Spleen (tissue), 7 donors: ENCODE data around the gene INSL3.

ENCODE experiments used
- POLR2AphosphoS5 ChIP-seq, 3 donors: sonication (generic); formaldehyde crosslinking; IDR thresholded peaks; one replicate each; pipeline ENCODE4 v1.5.1; 2017; ENCODE audit warnings: antibody characterized with exemption in 3 of 3
- TF ChIP-seq, protein P1 (sequence below), 11 experiments: fragments of 200-600 bp in 7 of 11; fragments of 450-650 bp in 4 of 11; sonication (generic) in 4 of 11; IDR thresholded peaks in 8 of 11; conservative IDR thresholded peaks in 3 of 11; 1 replicate in 7 of 11; 2 replicates in 4 of 11; pipeline versions ENCODE4 v1.4.0 to v1.8.0; 2016 to 2021; ENCODE audit warnings: antibody characterized with exemption in 11 of 11, inconsistent platforms in 4 of 11, mild to moderate bottlenecking in 1 of 11
- donor health status: DM: no; HTN: no; CAD: no; lungs with moderate emphysema.
- donor health status: DM: no; HTN: no; CAD: no.
- donor health status: DM: no; HTN: no; CAD: no.

DNA sequence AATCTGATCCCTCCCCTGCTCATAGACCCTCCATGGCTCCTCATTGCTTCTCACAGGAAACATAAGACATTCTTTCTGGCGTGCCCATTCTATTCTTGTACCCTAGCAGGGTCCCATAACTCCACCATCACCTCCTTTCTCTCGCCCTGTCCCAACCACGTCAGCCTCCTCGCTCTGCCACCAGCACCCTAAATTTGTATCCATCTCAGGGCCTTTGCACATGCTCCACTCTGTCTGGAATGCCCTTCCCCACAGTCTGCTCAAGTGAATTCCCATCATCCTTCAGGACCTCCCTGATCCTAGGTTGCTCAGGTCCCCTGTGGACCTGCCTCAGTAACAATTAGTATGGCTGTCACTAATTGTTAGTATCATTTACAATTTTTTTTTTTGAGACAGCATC is 15.9 kb downstream of the INSL3 start:
- TF ChIP-seq, protein P1, sequence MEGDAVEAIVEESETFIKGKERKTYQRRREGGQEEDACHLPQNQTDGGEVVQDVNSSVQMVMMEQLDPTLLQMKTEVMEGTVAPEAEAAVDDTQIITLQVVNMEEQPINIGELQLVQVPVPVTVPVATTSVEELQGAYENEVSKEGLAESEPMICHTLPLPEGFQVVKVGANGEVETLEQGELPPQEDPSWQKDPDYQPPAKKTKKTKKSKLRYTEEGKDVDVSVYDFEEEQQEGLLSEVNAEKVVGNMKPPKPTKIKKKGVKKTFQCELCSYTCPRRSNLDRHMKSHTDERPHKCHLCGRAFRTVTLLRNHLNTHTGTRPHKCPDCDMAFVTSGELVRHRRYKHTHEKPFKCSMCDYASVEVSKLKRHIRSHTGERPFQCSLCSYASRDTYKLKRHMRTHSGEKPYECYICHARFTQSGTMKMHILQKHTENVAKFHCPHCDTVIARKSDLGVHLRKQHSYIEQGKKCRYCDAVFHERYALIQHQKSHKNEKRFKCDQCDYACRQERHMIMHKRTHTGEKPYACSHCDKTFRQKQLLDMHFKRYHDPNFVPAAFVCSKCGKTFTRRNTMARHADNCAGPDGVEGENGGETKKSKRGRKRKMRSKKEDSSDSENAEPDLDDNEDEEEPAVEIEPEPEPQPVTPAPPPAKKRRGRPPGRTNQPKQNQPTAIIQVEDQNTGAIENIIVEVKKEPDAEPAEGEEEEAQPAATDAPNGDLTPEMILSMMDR (IDR thresholded peaks at IDR 0.05 in 8 of 11, conservative IDR thresholded peaks at IDR 0.05 in 3 of 11): no peak
- no peak for TF ChIP-seq POLR2AphosphoS5 (IDR thresholded peaks at IDR 0.05)
